Psoas muscle (tissue), 8 donors: ENCODE results near the gene TMEFF1. TPM values are rescaled to one million over a fixed set of nuclear protein-coding genes. Genes with fewer than 3 reads are reported as not detected.

Experiments used
- ATAC-seq, 4 donors: fragments of 200-7000 bp; cut with Tn5 transposase; one replicate each; pipeline ENCODE4 v1.9.1; 2020; ENCODE audit warnings: moderate library complexity in 3 of 4, mild to moderate bottlenecking in 2 of 4
- DNase-seq, 2 donors: peaks; one replicate each; pipeline ENCODE4 v3.0.0-alpha.2; 2020
- H3K27ac ChIP-seq: fragments of 200-600 bp; one replicate; pipeline ENCODE4 v1.8.0; 2022
- H3K27me3 ChIP-seq, 3 donors: fragments of 200-600 bp in 1 of 3; one replicate each; pipeline versions ENCODE4 v1.6.1 to v1.8.0; 2013 to 2022; ENCODE audit warnings: low read length in 2 of 3, mild to moderate bottlenecking in 2 of 3, moderate library complexity in 1 of 3; ENCODE audit not compliant: insufficient read depth in 3 of 3
- H3K36me3 ChIP-seq, 2 donors: fragments of 200-600 bp in 1 of 2; one replicate each; pipeline versions ENCODE4 v1.6.1 to v1.8.0; 2013 to 2022; ENCODE audit warnings: low read depth in 1 of 2, mild to moderate bottlenecking in 1 of 2, moderate library complexity in 1 of 2; ENCODE audit not compliant: insufficient read depth in 1 of 2
- H3K4me1 ChIP-seq: fragments of 200-600 bp; one replicate; pipeline ENCODE4 v1.8.0; 2022
- H3K4me3 ChIP-seq: fragments of 200-600 bp; one replicate; pipeline ENCODE4 v1.8.0; 2022; ENCODE audit warnings: mild to moderate bottlenecking
- H3K9me3 ChIP-seq: fragments of 200-600 bp; one replicate; pipeline ENCODE4 v1.8.0; 2022
- WGBS, 3 donors: extraction: QIAGEN DNeasy Blood & Tissue Kit; methylation state at CpG; one replicate each; pipeline versions ENCODE4 v1.1.6 to v1.1.7; 2013; 5-methylcytosine and 5-hydroxymethylcytosine counted together
- intact Hi-C, 2 donors: fragments of 100-400 bp; cut with DNase I; formaldehyde crosslinking; loops; one replicate each; pipeline versions ENCODE4 v1.11.0 to v1.14.2; 2022
- polyA plus RNA-seq, 3 donors: library from polyadenylated mRNA; stranded (reverse); fragments of 200-250 nt; gene quantifications; one replicate each; pipeline ENCODE4 v1.2.3, GENCODE V29; 2013
- total RNA-seq, 4 donors: library from RNA; stranded (reverse); fragmentation: NEBNext Ultra II Directional in 2 of 4; extraction: Animal tissue kit (Norgen Biotek cat#: 25700) in 2 of 4; gene quantifications; one replicate each; pipeline versions ENCODE4 v1.2.1 to v1.2.4, GENCODE V29; 2021 to 2023
- TF ChIP-seq, protein P1 (sequence below): fragments of 200-600 bp; IDR thresholded peaks from one replicate; pipeline ENCODE4 v1.8.0; 2022; ENCODE audit warnings: antibody characterized with exemption
- donor health status: healthy with polysubstance abuse.
- donor health status: DM: no; HTN: no; CAD: no; lungs with moderate emphysema.
- donor health status: Bipolar disorder and iron deficiency.
- donor health status: healthy.
- donor health status: DM: yes; HTN: yes; CAD: no.
- donor health status: DM: no; HTN: no; CAD: no.
- donor health status: DM: no; HTN: no; CAD: no.
- donor health status: DM: yes; HTN: yes; CAD: no.

The TMEFF1 gene
- total and polyA plus RNA-seq, 7 donors: 0.07 to 0.56 (median 0.29) TPM; not detected in 2

DNA sequence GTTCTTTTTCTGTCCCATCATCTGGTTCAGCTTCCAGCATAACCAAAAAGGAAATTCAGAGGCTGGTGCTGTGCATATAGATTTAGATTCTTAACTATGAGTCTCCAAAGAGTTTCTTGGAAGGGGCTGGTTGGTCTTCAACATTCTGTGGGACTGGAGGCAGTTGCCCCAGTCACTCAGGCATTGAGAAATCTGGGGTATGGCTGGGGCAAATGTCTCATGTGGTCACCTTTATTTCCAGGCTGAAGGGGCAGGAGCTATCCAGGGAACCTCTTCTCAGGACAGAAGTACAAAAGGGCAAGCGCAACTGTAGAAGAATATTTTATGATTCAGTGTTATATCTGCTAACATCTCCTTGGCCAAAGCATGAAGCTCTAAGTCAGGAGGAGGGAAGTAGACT, 15.4 kb upstream of the TMEFF1 start:
- intact Hi-C loops: no loop called here
- DNase-seq: no peak
- peaks cover 9% of the 10 kb centered on the region for H3K4me1 ChIP-seq
- peaks cover 0 to 14% of the 10 kb centered on the region in 2 donors for H3K36me3 ChIP-seq
- ATAC-seq: peak in 3 of 4 donors; percentile 37 to 86 (median 59)
- TF ChIP-seq, protein P1, sequence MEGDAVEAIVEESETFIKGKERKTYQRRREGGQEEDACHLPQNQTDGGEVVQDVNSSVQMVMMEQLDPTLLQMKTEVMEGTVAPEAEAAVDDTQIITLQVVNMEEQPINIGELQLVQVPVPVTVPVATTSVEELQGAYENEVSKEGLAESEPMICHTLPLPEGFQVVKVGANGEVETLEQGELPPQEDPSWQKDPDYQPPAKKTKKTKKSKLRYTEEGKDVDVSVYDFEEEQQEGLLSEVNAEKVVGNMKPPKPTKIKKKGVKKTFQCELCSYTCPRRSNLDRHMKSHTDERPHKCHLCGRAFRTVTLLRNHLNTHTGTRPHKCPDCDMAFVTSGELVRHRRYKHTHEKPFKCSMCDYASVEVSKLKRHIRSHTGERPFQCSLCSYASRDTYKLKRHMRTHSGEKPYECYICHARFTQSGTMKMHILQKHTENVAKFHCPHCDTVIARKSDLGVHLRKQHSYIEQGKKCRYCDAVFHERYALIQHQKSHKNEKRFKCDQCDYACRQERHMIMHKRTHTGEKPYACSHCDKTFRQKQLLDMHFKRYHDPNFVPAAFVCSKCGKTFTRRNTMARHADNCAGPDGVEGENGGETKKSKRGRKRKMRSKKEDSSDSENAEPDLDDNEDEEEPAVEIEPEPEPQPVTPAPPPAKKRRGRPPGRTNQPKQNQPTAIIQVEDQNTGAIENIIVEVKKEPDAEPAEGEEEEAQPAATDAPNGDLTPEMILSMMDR: no peak
- no peaks in the 10 kb centered on the region for H3K27me3 ChIP-seq
- no peak overlapping the region for H3K27ac ChIP-seq
- WGBS, 3 donors: 95 to 100% (median 100%) methylated on average over 1 of the region's 1 CpG
- H3K9me3 ChIP-seq: no peaks in the 10 kb centered on the region
- no peak overlapping the region for H3K4me3 ChIP-seq

- WGBS, 3 donors: 75 to 82% (median 79%) methylated on average over 2 of the region's 2 CpGs
These were observed 13.0 kb upstream of the TMEFF1 start for GRCh38 chr9:100459963-100460362.

DNA sequence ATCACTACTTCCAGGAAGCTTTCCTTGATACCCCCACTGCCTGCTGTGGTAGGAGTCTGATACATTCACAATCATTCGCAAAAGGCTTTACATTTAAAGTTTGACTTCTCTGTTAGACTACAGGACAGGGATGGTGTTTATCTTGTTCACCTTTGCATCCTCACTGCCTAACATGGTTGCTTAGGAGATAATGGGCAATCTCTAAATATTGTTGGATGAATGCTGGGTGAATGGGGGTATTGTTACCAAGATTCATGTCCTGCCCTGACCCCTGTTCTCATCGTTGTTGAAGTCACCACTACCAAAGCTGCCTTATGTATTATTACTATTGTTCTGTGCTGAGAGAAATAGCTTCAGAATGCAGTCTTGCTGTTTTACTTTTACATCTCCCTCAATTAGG, 7.7 kb upstream of the TMEFF1 start:
- TF ChIP-seq, protein P1: no peak
- WGBS, 3 donors: 56 to 63% (median 61%) methylated on average over 2 of the region's 2 CpGs
- no peak for DNase-seq
- no peaks in the 10 kb centered on the region for H3K27me3 ChIP-seq
- H3K9me3 ChIP-seq: no peaks in the 10 kb centered on the region
- H3K27ac ChIP-seq: peak overlapping the region; percentile 58
- H3K4me1 ChIP-seq: peaks cover 43% of the 10 kb centered on the region
- ATAC-seq: no peak
- intact Hi-C loops: no loop called here
- H3K36me3 ChIP-seq: no peaks in the 10 kb centered on the region
- H3K4me3 ChIP-seq: no peak overlapping the region

More at GRCh38 chr9:100459963-100460362, 13.0 kb upstream of the TMEFF1 start:
- intact Hi-C loops: no loop called here
- Histone ChIP-seq H3K4me3 (no peak overlapping the region), H3K4me1 (peaks cover 14% of the 10 kb centered on the region), H3K27ac (no peak overlapping the region), H3K9me3 (no peaks in the 10 kb centered on the region), H3K27me3 (no peaks in the 10 kb centered on the region), H3K36me3 (no peaks in the 10 kb centered on the region)
- TF ChIP-seq, protein P1: no peak
- DNase-seq: no peak
- no peak for ATAC-seq

DNA sequence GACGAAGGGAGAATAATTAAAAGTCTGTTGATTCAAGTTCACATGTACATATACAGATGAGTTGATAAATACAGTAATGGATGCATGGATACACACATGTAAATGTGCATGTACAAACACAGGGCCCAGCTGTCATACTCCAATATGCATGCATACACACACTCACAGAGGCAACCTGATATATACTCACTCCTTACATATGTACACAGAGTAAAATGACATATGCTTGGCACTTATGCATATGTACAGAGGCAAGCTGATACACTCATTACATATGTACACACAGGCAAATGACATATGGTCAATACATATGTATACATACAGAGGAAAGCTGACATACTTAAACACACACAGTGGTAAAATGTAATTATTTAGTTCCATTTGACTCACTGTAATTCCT, 7.2 kb upstream of the TMEFF1 start:
- ATAC-seq (peak; percentile 24 to 67 (median 54)), DNase-seq (no peak)
- WGBS, 3 donors: 73 to 91% (median 82%) methylated on average over 1 of the region's 1 CpG
- intact Hi-C loops: no loop called here
- peak overlapping the region; percentile 58 for H3K27ac ChIP-seq
- H3K4me1 ChIP-seq: peaks cover 43% of the 10 kb centered on the region
- H3K27me3 ChIP-seq: no peaks in the 10 kb centered on the region
- H3K4me3 ChIP-seq: no peak overlapping the region
- no peaks in the 10 kb centered on the region for H3K9me3 ChIP-seq
- TF ChIP-seq, protein P1: no peak
- no peaks in the 10 kb centered on the region for H3K36me3 ChIP-seq

DNA sequence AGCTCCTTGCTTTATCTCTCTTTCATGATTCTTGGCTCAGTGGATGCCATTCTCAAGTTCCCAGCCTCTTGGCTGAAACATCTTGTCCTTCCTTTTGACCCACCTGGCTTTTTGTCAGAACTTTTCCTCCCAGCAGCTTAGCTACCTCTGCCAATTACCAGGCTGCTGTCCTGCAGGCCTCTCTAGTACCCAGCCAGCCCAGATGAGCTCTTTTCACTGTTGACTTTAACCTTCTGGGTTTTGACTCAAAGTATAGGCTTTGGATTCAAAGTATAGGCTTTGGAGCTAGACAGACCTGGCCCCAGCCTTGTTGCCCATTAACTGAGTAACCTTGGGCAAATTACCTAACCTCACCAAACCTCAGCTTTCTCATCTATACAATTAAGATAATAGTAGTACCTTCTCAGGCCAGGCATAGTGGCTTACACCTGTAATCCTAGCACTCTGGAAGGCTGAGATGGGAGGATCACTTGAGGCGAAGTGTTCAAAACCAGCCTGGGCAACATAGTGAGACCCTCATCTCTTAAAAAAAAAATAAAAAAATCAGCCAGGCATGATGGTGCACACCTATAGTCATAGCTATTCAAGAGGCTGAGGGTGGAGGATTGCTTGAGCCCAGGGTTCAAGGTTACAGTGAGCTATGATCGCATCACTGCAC, 6.6 kb upstream of the TMEFF1 start:
- TF ChIP-seq, protein P1: no peak
- no peaks in the 10 kb centered on the region for H3K27me3 ChIP-seq
- DNase-seq (peak in 1 of 2 donors; percentile 68), ATAC-seq (peak; percentile 94 to 97 (median 95))
- intact Hi-C loops: no loop called here
- no peak overlapping the region for H3K4me3 ChIP-seq
- H3K36me3 ChIP-seq: no peaks in the 10 kb centered on the region
- H3K9me3 ChIP-seq: no peaks in the 10 kb centered on the region
- peaks cover 43% of the 10 kb centered on the region for H3K4me1 ChIP-seq
- WGBS, 3 donors: 83 to 94% (median 88%) methylated on average over 2 of the region's 2 CpGs
- peak overlapping the region; percentile 58 for H3K27ac ChIP-seq
